Activated CD8-positive, alpha-beta memory T cell treated with anti-CD3 and anti-CD28 coated beads, Interleukin-2, amount 50 U/mL, for 1 hour (primary cell): ENCODE data around the gene MCF2L.

Experiments used
- DNase-seq: peaks from one replicate; pipeline ENCODE4 v3.0.0-alpha.2; 2020; ENCODE audit errors: extremely low read depth

The MCF2L gene

GRCh38 chr13:113083402-113084061 is 114.5 kb downstream of the MCF2L start:
- DNase-seq = no peak

- no peak for DNase-seq
Observed at GRCh38 chr13:113084094-113084942, 115.3 kb downstream of the MCF2L start.

- no peak for DNase-seq
Observed at GRCh38 chr13:113084943-113085540, 116.0 kb downstream of the MCF2L start.

GRCh38 chr13:113086031-113086750 is 117.2 kb downstream of the MCF2L start:
- DNase-seq = no peak

- DNase-seq = no peak
Observed at GRCh38 chr13:113086991-113087922, 118.2 kb downstream of the MCF2L start.

- no peak for DNase-seq
Observed at GRCh38 chr13:113087923-113088690, 119.1 kb downstream of the MCF2L start.

- no peak for DNase-seq
Observed at GRCh38 chr13:113088691-113089020, 119.6 kb downstream of the MCF2L start.

- no peak for DNase-seq
Observed at GRCh38 chr13:113089693-113090414, 120.8 kb downstream of the MCF2L start.

GRCh38 chr13:113090415-113090770 is 121.4 kb downstream of the MCF2L start:
- no peak for DNase-seq

GRCh38 chr13:113090806-113091205 is 121.8 kb downstream of the MCF2L start:
- DNase-seq = no peak

- no peak for DNase-seq
Observed at GRCh38 chr13:113091211-113091771, 122.3 kb downstream of the MCF2L start.

- DNase-seq = no peak
Observed at GRCh38 chr13:113091891-113092775, 123.1 kb downstream of the MCF2L start.

- no peak for DNase-seq
Observed at GRCh38 chr13:113092776-113093579, 124.0 kb downstream of the MCF2L start.

- no peak for DNase-seq
Observed at GRCh38 chr13:113093580-113094409, 124.8 kb downstream of the MCF2L start.

GRCh38 chr13:113094410-113094800 is 125.4 kb downstream of the MCF2L start:
- DNase-seq = no peak

GRCh38 chr13:113095146-113096051 is 126.4 kb downstream of the MCF2L start:
- no peak for DNase-seq
